Cardiac fibroblast (primary cell): ENCODE results near the gene NOL4L.

Experiments used
- DNase-seq, 2 donors: peaks; one replicate each; pipeline versions ENCODE4 v3.0.0 to v3.0.0-alpha.2; 2010; ENCODE audit warnings: low read depth in 2 of 2
- H3K4me3 ChIP-seq, 2 donors: replicated peaks in 1 of 2; 1 replicate in 1 of 2; 2 replicates in 1 of 2; pipeline ENCODE4 v1.5.1; 2011; ENCODE audit warnings: low read depth in 2 of 2, low read length in 2 of 2, mild to moderate bottlenecking in 2 of 2, moderate library complexity in 1 of 2
- TF ChIP-seq, protein P1 (sequence below): IDR thresholded peaks from one replicate; pipeline ENCODE4 v1.5.1; 2011; ENCODE audit warnings: low read depth, mild to moderate bottlenecking, low read length, inconsistent platforms

NOL4L gene

DNA sequence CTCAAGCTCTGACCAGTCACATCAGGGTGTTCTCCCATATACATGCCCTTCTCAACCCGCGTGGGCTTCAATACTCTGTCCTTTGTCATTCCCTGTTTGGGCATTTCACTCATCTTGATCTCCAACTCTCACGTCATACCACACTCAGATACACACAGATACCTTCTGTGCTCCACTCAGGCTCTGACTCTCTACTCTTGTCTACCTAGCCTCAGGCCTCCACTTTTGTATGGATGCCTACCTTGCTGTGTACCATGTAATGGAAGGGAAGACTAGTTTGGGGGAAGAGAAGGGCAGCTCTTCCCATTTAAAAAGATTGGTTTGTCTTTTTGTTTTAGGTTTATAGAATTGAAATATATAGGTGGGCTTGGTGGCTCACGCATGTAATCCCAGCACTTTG, 178.4 kb downstream of the NOL4L start:
- DNase-seq = no peak
- H3K4me3 ChIP-seq = no peak overlapping the region
- TF ChIP-seq, protein P1, sequence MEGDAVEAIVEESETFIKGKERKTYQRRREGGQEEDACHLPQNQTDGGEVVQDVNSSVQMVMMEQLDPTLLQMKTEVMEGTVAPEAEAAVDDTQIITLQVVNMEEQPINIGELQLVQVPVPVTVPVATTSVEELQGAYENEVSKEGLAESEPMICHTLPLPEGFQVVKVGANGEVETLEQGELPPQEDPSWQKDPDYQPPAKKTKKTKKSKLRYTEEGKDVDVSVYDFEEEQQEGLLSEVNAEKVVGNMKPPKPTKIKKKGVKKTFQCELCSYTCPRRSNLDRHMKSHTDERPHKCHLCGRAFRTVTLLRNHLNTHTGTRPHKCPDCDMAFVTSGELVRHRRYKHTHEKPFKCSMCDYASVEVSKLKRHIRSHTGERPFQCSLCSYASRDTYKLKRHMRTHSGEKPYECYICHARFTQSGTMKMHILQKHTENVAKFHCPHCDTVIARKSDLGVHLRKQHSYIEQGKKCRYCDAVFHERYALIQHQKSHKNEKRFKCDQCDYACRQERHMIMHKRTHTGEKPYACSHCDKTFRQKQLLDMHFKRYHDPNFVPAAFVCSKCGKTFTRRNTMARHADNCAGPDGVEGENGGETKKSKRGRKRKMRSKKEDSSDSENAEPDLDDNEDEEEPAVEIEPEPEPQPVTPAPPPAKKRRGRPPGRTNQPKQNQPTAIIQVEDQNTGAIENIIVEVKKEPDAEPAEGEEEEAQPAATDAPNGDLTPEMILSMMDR = no peak

DNA sequence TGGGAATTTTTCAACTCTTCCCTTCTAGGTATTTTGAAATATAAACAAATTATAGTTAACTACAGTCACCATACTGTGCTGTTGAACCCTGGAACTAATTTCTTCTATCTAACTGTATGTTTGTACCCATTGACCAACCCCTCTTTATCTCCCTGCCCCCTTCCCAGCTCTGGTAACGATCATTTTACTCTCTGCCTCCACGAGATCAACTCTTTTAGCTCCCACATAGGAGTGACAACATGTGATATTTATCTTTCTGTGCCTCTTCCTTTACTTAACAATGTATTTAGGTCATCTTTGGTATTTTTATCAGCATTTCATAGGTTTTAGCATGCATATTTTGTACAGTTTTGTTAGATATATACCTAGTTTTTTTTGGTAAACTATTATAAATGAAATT, 181.1 kb downstream of the NOL4L start:
- no peak overlapping the region for H3K4me3 ChIP-seq
- no peak for DNase-seq
- TF ChIP-seq, protein P1 = no peak

DNA sequence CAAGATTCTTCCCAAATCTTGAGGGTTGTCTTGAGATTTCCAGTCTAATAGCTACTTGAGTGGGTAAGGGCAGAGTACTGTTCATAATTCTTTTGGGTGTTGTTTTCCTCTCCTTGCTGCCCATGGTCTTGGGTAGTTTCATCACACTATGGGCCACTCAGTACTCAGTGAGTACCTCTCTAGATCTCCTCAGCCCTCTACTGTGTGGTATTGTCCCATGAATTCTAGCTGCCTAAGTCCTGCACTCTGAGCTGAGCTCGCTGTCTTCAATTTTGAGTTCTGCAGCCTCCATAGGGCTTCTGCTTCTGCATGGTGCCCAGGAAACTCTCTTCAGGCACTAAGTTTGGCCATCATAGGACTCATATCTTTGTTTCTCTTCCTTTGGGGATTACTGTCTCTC, 184.7 kb downstream of the NOL4L start:
- H3K4me3 ChIP-seq = no peak overlapping the region
- DNase-seq = no peak
- TF ChIP-seq, protein P1 = no peak

DNA sequence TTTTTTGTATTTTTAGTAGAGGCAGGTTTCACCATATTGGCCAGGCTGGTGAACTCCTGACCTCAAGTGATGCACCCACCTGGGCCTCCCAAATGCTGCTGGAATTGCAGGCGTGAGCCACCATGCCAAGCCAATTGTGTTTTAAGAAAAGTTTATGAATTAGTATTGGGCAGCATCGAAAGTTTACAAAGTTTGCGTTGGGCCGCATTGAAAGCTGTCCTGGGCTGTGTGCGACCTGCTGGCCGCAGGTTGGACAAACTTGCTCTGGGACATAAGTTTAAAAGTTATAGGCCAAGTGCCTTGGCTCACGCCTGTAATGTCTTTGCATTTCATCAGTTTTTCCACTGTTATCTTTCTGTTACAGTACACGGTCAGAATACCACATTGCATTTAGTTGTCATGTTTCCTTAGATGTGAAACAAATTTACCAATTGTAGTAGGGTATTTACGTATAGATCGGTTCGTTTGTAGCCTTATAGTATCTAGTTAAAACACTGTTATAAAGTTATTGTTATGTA, 187.5 kb downstream of the NOL4L start:
- H3K4me3 ChIP-seq = no peak overlapping the region
- TF ChIP-seq, protein P1 = no peak
- no peak for DNase-seq

DNA sequence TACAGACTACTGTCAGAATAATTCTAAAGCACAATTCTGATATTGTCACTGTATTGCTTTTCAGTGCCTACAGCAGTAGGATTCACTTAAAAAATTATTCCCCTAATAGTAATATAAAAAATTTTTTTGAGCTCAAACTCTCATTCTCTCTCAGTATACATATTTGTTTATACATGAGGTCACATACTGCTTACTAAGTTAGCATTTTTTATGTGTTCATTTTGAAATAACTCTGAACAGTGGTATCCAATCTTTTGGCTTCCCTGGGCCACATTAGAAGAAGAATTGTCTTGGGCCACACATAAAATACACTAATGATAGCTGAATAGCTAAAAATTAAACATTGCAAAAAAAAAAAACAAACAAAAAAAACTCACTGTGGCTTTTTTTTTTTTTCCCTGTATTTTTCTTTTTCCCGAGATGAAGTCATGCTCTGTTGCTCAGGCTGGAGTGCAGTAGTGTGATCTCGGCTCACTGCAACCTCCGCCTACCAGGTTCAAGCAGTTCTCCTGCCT, 188.4 kb downstream of the NOL4L start:
- no peak overlapping the region for H3K4me3 ChIP-seq
- TF ChIP-seq, protein P1 = no peak
- peak in 1 of 2 donors; percentile 11 for DNase-seq

DNA sequence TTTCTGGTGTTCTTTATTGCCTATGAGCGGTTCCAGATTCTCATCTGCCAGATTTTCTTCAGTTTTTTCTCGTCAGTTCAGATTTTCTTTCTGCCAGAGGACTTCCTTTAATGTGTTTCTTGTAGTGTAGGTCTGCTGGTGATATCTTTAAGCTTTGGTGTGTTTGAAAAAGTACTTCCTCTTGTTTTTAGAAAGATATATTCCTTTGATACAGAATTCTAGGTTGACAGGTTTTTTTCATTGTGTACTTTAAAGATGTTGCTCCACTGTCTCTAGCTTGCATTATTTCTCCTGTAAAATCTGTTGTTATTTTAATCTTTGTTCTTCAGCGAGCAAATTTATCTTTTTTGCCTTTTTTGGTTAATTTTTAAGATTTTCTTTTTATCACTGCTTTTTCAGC, 190.1 kb downstream of the NOL4L start:
- no peak overlapping the region for H3K4me3 ChIP-seq
- no peak for DNase-seq
- TF ChIP-seq, protein P1 = no peak
